Measurements from ENCODE around the gene OGFR.

DNA sequence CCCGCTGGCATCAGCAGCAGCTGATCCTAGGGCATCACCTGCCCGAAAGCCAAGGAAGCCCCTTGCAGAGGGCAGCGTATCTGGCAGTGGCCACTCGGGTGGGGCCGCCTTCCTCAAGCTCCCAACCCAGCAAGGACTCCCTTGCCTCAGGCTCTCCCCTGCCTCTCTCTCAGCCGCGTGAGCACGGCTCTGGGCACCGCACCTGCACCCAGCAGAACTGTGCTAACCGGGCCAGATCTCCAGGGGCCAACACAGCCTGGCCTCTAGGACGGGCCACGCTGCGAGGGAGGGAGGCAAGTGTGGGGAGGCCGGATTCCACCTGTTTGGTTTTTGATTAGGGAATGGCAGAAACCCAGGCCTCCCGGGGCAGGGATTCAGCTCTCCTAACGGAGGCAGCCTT is 20.1 kb upstream of the OGFR start:
- TF ChIP-seq, protein P1, sequence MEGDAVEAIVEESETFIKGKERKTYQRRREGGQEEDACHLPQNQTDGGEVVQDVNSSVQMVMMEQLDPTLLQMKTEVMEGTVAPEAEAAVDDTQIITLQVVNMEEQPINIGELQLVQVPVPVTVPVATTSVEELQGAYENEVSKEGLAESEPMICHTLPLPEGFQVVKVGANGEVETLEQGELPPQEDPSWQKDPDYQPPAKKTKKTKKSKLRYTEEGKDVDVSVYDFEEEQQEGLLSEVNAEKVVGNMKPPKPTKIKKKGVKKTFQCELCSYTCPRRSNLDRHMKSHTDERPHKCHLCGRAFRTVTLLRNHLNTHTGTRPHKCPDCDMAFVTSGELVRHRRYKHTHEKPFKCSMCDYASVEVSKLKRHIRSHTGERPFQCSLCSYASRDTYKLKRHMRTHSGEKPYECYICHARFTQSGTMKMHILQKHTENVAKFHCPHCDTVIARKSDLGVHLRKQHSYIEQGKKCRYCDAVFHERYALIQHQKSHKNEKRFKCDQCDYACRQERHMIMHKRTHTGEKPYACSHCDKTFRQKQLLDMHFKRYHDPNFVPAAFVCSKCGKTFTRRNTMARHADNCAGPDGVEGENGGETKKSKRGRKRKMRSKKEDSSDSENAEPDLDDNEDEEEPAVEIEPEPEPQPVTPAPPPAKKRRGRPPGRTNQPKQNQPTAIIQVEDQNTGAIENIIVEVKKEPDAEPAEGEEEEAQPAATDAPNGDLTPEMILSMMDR (conservative IDR thresholded peaks at IDR 0.05) = no peak
- TF ChIP-seq EZH2 (IDR thresholded peaks at IDR 0.05; ENCODE audit: low read depth) = no peak
